ENCODE data around the gene HMG20A. TPM values are rescaled to one million over a fixed set of nuclear protein-coding genes. Genes with fewer than 3 reads are reported as not detected.

Gene HMG20A
- total and polyA plus RNA-seq, 9 of the 15 experiments (the other 6 are each of a cell fraction or from before 2014, with no cell fraction given), result 25.0 to 68.1 (median 38.9) TPM

DNA sequence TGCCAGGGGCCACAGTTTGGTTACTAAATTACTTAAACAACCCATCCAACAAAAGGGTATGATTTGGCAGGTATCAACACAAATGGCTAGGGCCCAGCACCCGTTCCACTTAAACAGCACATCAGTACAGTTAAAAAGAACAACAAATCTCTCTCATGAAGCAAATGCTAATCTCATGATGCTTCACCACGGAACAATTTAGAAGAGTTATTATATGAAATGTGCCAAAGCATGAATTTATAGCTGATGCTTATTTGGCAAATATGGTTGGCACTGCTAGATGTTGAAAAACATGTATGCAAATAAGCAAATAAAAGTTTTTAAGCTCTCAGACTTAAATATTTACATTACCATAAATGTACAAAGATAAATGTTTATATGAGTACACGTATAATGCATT is 3.1 kb upstream of the HMG20A start (continued):
- TF ChIP-seq, protein P1, sequence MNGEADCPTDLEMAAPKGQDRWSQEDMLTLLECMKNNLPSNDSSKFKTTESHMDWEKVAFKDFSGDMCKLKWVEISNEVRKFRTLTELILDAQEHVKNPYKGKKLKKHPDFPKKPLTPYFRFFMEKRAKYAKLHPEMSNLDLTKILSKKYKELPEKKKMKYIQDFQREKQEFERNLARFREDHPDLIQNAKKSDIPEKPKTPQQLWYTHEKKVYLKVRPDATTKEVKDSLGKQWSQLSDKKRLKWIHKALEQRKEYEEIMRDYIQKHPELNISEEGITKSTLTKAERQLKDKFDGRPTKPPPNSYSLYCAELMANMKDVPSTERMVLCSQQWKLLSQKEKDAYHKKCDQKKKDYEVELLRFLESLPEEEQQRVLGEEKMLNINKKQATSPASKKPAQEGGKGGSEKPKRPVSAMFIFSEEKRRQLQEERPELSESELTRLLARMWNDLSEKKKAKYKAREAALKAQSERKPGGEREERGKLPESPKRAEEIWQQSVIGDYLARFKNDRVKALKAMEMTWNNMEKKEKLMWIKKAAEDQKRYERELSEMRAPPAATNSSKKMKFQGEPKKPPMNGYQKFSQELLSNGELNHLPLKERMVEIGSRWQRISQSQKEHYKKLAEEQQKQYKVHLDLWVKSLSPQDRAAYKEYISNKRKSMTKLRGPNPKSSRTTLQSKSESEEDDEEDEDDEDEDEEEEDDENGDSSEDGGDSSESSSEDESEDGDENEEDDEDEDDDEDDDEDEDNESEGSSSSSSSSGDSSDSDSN (IDR thresholded peaks at IDR 0.05; ENCODE audit: borderline replicate concordance in 1 of 2, low read depth in 2 of 2, low read length in 2 of 2), result no peak
- TF ChIP-seq, protein P2, sequence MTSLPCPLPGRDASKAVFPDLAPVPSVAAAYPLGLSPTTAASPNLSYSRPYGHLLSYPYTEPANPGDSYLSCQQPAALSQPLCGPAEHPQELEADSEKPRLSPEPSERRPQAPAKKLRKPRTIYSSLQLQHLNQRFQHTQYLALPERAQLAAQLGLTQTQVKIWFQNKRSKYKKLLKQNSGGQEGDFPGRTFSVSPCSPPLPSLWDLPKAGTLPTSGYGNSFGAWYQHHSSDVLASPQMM (CRISPR knock-in tag; IDR thresholded peaks at IDR 0.05), result no peak
- TF ChIP-seq NR2C1 (IDR thresholded peaks at IDR 0.05), result no peak
- TF ChIP-seq NR2C1 (tag; IDR thresholded peaks at IDR 0.05), result no peak
- no peak for TF ChIP-seq ETS2 (tag; IDR thresholded peaks at IDR 0.05; ENCODE audit: borderline replicate concordance, poor library complexity, severe bottlenecking)
- TF ChIP-seq PRDM10 (IDR thresholded peaks at IDR 0.05; ENCODE audit: partially characterized antibody), result no peak
- no peak for TF ChIP-seq SRSF7 (optimal IDR thresholded peaks at IDR 0.05; ENCODE audit: low read depth, low read length)
- no peak for TF ChIP-seq NEUROD1 (IDR thresholded peaks at IDR 0.05; ENCODE audit: borderline replicate concordance, low read depth, low read length, partially characterized antibody)
- no peak for TF ChIP-seq CHCHD3 (CRISPR knock-in tag; IDR thresholded peaks at IDR 0.05)
